HUDEP-2 (cell line): ENCODE results near the gene OGT.
A peak's percentile ranks its signal among the peaks of the same experiment; 100 is the strongest.
"Not testable (repeated sequence)": the region's sequence is repeated elsewhere in the genome, so short reads cannot be mapped to it uniquely, and the experiment has no call there.

Experiments
- DNase-seq, 76 experiments: peaks; one replicate each; lab custom pipeline; 2025; ENCODE audit not compliant: unreplicated experiment in 76 of 76; lab: John Stamatoyannopoulos, UW

The OGT gene

DNA sequence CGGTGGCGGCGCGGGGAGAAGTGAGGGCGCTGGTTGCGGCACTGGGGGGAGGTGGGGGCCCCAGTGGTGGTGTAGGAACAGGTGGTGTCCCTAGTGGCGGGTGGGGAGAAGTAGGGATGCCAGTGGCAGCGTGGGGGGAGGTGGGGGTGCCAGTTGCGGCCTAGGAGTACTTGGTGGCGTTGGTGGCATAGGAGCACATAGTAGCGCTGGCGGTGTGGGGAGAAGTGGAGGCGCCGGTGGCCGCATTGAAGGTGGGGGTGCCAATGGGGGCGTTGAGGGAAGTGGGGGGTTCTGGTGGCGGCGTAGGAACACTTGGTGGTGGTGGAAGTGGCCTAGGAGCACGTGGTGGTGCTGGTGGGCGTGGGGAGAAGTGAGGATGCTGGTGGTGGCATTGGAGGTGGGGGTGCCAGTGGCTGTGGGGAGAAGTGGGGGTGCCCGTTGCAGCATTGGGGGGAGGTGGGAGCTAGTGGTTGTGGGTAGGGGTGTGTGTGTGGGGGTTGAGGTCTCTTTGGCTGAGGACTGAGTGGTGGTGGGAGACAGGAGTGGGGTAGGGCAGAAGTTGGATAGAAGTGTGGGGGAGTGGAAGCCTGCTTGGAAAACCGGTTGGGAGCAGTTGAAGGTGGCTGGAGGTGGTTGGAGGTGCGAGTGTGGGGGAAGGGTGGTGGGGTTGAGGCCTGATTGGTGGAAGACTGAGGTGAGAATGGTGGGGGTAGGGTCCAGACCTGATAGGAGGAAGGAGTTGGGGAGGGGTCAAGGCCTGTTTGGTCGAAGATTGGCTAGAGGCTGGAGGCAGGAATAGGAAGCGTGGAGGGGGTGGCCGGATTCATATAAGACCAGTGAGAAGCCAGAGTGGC, 46.5 kb downstream of the OGT start:
- DNase-seq: no peak

DNA sequence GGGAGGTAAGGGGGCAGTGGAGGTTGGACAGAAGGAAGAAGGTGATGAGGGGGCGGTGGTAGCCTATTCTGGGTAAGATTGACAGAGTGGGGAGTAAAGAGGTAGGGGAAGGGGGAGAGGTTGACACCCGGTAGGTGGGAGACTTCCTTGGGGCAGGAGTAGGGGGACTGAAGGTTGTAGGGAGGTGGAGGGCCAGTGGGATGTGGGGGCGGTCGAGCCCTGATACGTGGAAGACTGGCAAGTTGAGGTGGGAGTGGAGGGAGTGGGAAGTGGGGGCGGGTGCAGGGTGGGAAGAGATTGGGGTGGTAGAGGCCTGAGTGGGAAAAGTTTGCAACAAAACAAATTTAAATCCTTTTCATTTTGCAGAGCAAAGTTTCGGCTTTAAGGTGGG, 47.1 kb downstream of the OGT start:
- no peak for DNase-seq

DNA sequence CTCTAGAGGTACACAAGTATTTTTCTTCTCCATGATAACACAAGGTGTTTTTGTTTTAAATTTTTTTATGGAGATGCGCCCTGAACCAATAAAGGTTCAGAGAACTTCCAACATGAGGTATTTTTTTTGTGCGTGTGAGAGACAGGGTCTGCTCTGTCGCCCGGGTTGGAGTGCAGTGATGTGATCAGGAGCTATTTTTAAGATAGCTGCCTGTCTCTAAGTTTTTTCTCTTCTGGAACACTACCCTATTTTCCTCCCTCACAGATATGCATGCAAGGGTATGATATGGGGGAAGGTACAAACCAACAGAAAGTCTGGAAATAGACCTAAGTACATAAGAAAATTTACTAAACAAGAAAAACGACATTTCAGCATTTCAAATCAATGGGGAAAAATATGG, 48.3 kb downstream of the OGT start:
- DNase-seq: no peak

DNA sequence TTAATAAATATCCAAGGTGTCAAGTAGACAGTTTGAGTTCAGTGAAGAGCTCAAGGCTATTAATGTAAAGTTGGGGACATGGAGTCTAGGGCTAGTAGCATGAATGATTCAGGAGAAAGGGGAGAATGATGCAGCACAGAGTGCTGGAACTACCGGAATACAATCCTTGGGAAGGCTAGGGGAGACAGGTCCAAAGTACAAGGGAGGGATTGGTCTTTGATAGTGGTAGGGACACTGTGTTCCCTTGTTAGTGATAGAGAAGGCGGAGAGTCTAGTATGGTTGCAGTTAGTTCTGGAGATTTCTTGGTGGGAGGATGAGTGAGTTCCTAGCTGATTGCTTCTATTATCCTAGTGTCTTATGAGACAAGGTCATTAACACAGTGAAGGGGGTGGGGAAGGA, 54.0 kb downstream of the OGT start:
- DNase-seq: no peak

DNA sequence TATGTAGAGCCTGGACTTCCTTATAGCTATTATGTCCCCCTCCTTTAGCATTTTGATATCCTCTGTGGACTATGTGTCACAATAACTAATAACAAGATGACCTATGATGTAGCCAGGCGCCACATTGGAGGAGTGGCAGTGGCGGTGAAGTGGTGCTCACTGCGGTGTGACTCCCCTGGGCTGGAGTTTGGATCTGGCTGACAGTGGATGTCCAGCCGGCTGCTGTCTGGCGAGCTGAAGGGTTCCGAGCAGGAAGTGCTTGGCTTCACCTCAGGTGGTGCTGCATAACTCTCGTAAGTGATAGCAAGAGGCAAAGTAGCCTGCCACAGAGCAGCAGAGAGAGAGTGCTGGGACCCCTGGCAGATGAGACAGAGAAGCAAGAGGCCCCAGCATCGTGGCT, 60.3 kb downstream of the OGT start:
- not testable (repeated sequence) for DNase-seq

DNA sequence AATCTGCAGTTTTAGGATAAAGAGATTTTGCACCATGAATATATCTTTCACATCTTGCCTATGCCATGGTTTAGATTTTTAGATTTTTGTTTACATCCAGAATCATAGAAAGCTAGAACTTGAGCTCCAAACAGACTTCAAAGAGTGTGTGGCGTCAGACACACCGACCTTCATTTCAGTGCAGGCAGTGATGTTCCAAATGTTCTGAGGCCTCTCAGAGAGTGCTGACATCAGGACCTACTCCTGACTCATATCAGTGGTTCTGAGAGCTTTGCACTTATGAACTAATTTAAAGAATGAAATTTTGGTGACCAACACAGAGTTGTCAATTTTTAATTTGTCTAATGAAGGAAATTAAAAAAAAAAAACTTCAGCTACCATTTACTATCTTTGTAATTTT, 67.1 kb downstream of the OGT start:
- DNase-seq: no peak

DNA sequence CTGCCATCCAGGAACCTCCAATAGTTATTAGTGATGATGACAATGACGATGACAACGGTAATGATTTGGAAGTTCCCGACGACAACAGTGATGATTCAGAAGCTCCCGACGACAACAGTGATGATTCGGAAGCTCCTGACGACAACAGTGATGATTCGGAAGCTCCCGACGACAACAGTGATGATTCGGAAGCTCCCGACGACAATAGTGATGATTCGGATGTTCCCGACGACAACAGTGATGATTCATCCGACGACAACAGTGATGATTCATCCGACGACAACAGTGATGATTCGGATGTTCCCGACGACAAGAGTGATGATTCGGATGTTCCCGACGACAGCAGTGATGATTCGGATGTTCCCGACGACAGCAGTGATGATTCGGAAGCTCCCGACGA, 70.7 kb downstream of the OGT start:
- DNase-seq: no peak

DNA sequence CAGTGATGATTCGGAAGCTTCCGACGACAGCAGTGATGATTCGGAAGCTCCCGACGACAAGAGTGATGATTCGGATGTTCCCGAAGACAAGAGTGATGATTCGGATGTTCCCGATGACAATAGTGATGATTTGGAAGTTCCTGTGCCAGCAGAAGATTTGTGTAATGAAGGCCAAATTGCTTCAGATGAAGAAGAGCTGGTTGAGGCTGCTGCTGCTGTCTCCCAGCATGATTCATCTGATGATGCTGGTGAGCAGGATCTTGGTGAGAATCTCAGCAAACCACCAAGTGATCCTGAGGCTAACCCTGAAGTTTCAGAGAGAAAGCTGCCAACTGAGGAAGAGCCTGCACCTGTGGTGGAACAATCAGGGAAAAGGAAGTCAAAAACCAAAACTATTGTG, 71.2 kb downstream of the OGT start:
- no peak for DNase-seq

DNA sequence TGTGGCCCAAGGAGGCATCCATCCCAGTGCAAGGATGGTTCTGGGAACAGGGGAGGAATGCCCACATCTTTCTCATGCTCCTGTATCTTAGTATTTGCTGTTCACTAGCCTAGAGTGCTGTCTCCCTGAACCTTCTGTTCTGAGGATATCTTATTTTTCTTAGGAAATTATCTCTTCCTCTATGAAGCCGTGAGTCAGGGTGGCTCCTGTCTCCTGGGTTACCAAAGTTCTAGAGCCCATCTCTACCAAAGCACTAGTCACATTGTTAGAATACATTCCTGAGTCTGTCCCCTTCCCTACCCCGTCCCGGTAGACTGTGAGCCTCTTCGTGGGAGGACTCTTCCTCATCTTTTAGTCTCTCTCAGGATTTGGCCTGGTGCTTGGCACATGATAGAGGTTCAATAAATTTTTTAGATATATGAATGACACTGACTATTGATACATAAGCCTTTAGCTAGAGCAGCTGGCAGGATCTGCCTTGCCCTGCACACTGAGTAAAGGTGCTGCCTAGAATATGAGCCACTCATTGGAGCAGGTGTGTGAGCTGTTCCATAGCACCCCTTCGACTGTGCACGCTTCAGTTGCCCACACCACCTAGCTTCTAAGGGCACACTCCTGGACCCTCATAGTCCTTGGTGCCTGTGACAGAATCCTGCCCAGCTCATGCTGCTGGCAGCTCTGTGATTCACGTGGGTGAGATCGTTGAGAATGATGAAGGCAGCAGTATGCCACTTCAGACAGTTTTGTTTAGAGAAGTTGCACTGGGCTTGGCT, 72.1 kb downstream of the OGT start:
- DNase-seq: no peak

DNA sequence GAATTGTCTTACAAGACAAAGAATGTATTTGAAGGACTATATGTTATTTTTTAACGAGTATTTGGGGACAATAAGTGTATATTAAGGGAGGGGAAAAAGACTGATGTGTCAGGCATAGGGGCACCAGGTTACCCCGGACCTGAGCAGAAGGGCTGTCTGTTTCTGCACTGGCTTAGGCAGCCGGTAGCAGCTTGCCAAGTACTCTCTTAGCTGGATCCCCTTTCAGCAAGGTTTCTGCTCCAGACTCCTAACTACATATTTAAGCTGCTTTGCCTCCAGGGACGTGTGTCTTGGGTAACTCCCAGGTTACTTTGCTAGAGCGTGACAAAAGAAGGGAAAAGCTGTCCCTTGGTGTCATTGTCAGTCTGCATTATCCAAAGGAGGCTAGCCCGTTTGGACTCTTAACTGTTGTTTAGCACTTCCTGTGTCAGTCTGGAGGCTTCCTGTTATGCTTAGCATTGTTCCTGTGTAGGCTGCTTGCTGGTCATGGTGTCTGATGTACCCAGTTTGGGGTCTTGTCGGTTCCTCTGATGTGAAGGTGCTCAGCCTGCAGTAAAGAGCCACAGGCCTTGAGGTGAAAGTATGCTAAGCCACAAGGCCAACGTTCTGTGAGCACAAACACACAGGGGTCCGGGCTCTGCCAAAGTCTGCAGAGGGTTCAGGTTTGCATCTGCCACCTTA, 73.8 kb downstream of the OGT start:
- no peak for DNase-seq

DNA sequence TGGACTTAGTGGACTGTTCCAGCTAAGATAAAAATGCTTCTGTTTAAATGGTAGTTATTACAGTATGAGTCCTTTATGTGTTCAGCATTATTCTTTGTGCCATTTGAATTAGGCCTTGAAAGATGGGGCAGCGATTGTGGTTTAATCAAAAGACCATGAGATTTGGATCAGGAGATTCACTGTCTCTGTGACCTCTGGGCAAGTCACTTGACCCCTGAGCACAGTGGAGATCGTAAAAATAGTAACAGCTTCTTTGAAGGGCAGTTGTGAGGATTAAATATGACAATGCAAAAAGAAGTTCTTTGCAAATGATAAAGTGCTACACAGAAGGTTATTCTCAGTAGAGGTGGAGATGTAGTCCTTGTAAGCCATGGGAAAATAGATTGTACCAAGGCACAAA, 74.6 kb downstream of the OGT start:
- DNase-seq: no peak

DNA sequence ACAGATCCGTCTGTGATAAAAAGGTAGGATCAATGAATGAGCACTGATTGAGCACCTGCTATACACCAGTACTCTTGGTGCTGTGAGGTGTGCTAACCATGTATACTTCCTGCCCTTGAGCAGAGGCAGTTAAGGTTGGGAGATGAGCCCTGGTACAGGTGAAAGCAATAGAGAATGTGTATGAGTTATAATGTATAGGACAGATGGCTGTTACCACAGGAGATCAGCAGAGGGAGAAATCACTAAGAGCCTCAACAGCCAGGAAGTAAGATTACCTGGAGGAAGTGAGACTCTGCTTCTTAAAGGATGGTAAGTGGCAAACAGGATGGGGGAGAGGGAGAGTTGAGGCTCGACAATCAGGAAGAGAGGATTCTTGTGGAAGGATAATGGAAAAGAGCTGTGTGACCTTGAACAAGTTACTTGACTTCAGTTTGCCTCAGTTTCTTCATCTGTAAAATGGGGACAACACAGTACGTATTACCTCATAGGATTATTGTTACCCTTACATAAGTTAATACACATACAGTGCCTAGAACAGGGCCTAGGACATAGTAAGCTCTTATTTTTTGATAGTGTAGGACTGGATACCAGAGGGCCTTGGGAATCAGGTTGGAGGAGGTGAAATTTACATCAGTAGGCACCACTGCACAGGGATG, 76.3 kb downstream of the OGT start:
- DNase-seq: no peak

DNA sequence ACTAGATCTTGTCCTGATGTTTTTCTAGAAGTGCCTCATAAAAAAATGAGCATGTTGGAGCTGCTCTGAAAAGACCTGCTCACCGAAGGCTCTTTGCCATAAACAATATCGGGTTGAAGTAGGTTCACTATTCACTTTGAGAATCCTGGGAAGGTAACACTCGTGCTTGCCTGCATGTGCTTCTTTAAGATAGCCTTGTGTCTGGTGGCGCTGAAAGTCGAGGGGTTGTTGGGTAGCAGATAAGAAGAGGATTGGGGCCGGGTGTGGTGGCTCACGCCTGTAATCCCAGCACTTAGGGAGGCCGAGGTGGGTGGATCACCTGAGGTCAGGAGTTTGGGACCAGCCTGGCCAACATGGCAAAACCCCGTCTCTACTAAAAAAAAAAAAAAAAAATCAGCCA, 78.8 kb downstream of the OGT start:
- DNase-seq: peak in 1 of 76 experiments; percentile 4

DNA sequence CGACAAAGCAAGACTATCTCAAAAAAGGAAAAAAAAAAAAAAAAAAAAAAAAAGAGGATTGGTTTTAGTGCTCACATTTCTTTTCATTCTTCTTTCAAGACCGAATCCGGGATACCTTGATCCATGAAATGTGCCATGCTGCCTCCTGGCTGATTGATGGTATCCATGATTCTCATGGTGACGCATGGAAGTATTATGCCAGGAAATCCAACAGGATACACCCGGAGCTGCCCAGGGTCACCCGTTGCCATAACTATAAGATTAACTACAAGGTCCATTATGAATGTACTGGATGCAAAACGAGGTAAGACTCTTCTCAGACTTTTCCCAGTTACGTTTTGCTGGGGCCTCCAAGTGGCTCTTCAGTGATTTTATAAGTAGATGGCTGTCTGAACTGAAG, 79.4 kb downstream of the OGT start:
- no peak for DNase-seq

DNA sequence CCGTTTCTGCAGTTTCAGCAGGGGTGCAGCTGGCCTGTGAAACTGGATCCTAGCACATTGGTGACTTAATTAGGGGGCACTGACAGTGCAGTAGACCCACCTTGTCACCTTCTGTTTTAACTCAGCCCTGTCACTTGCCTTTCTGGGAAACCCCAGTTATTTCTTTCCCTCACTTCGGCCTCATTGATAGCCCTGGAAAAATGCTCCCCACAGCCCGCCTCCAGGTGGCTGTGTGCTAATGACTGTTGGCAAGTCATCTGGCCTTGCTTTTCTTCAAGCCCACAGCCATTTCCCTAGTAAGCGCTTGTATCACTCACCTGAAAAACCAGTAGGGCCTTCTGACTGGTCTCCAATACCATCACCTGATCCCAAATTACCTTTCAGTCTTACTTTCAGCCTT, 82.2 kb downstream of the OGT start:
- DNase-seq: no peak

DNA sequence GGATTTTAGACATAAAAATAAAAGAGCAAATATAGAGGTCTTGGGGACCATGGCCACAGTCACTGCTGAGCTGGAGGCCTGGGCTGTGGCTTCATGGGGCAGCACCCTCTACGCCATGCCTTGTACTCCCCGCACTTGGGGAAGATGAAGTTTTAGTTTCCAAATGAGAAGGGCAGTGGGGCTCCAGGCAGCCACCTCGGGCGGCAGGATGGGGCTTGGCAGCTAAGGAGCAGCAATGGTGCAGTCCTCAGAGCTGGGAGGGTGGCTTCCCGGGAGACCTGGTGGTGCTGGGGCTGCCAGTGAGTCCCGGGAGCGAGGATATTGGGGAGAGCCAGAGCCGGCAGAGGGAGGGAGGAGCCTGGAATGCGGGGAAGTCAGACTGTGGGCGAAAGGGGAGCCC, 83.0 kb downstream of the OGT start:
- DNase-seq: no peak

DNA sequence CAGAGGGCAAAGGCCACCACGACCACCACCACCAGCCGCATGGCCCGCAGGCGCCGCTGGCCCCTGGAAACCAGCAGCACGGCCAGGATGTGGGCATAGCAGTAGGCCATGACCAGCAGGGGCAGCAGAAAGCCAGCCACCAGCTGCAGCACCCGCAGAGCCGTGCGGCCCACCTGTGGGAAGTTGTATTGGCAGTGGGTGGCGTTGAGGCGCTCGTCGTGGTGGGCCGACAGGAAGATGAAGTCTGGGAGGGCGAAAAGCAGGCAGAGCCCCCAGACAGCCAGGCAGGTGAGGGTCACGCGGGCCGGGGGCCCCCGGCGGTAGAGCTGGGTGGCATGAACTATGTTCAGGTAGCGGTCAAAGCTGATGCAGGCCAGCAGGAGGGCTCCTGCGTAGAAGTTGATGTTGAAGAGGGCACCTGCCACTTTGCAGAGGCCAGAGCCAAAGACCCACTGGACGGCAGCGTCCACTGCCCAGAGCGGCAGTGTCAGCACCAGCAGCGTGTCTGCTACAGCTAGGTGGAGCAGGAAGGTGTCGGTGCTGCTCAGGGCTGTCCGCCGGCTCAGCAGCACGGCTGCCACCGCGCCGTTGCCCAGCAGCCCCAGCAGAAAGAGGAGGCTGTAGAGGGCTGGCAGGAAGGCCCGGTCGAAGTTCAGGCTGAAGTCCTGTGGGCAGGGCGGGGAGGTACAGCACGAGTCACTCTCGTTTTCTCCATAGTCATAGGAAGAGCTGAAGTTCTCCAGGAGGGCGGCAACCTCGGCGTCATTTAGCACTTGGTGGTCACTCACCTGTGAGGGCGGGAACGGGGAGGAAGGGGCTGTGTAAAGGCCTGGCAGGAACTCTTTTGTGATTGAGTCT, 84.0 kb downstream of the OGT start:
- DNase-seq: no peak

DNA sequence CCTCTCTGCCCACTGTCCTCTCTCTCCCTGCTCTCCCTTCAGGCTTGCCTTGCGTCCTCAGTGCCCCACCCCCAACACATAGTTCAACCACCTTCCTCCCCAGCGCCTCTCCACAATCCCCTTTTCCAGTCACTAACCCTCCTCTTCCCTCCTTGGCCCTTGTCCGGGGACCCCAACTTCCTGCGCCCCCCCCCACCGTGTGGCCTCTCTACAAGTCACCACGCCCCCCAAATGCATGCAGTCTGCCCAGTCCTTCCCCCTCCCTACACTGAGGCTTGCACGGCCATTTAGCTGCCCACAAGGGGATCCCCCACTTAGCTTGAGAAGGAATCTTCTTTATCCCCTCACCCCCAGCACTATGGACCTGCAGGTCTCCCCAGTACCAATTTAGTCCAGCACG, 84.8 kb downstream of the OGT start:
- DNase-seq: no peak

DNA sequence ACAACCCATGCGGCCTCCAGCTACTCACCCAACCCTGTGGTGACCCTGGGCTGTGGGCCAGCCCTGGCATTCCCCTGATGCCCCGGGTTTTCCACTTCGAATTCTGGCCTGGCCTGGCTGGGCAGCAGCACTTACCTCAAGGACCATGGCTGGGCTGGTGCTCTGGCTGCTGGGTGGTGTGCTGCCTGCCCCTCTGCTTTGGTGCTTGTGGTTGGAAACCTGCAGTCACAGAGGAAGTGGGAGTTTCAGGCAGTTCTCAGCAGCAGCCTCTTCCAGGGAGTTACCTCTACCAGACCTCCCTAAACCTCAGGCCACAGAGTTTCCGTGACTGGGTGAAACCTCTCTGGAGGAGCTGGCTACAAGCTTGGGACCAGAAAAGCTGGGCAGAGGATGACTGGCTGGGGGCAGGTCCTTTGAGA, 85.4 kb downstream of the OGT start, which contains the start of gene CXCR3:
CXCR3 (minus strand) TSS at position 209 of the 419 bp plus-strand sequence; CDS start at position 147, 62 bp downstream.
- peak in 32 of 76 experiments; percentile 0 to 47 (median 18) for DNase-seq

DNA sequence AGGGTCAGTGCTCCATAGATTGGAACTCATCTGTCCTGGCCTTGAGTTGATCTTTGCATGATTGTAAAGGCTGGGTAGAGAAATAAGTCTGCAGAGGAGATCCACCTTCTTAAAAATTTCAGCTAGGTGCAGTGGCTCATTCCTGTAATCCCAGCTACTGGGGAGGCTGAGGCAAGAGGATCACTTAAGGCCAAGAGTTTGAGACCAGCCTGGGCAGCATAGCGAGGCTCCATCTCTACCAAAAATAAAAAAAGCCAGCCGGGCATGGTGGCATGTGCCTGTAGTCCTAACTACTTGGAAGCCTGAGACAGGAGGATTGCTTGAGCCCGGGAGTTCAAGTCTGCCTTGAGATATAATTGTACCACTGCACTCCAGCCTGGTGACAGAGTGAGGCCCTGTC, 85.9 kb downstream of the OGT start:
- no peak for DNase-seq
